ENCODE data around the gene CYP4F2.

CYP4F2 gene

GRCh38 chr19:15869873-15870272 lies 28.0 kb downstream of the CYP4F2 start:
- no peak for TF ChIP-seq NFIC (IDR thresholded peaks at IDR 0.05)
- TF ChIP-seq TEAD4 (IDR thresholded peaks at IDR 0.05) = no peak
- no peak for TF ChIP-seq TAF1 (IDR thresholded peaks at IDR 0.05; ENCODE audit: low read depth)
- TF ChIP-seq CREB1 (IDR thresholded peaks at IDR 0.05; ENCODE audit: low read depth) = no peak
- TF ChIP-seq MAX (IDR thresholded peaks at IDR 0.05) = no peak
- TF ChIP-seq ZBTB7A (IDR thresholded peaks at IDR 0.05; ENCODE audit: low read depth) = no peak
- no peak for TF ChIP-seq CEBPB (IDR thresholded peaks at IDR 0.05)
- TF ChIP-seq, protein P1, sequence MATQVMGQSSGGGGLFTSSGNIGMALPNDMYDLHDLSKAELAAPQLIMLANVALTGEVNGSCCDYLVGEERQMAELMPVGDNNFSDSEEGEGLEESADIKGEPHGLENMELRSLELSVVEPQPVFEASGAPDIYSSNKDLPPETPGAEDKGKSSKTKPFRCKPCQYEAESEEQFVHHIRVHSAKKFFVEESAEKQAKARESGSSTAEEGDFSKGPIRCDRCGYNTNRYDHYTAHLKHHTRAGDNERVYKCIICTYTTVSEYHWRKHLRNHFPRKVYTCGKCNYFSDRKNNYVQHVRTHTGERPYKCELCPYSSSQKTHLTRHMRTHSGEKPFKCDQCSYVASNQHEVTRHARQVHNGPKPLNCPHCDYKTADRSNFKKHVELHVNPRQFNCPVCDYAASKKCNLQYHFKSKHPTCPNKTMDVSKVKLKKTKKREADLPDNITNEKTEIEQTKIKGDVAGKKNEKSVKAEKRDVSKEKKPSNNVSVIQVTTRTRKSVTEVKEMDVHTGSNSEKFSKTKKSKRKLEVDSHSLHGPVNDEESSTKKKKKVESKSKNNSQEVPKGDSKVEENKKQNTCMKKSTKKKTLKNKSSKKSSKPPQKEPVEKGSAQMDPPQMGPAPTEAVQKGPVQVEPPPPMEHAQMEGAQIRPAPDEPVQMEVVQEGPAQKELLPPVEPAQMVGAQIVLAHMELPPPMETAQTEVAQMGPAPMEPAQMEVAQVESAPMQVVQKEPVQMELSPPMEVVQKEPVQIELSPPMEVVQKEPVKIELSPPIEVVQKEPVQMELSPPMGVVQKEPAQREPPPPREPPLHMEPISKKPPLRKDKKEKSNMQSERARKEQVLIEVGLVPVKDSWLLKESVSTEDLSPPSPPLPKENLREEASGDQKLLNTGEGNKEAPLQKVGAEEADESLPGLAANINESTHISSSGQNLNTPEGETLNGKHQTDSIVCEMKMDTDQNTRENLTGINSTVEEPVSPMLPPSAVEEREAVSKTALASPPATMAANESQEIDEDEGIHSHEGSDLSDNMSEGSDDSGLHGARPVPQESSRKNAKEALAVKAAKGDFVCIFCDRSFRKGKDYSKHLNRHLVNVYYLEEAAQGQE (IDR thresholded peaks at IDR 0.05; ENCODE audit: low read depth) = no peak
- no peak for TF ChIP-seq YY1 (IDR thresholded peaks at IDR 0.05; ENCODE audit: low read depth)
- TF ChIP-seq EGR1 (IDR thresholded peaks at IDR 0.05) = no peak
- TF ChIP-seq RAD21 (IDR thresholded peaks at IDR 0.05; ENCODE audit: low read depth) = no peak
- TF ChIP-seq FOXM1 (IDR thresholded peaks at IDR 0.05; ENCODE audit: borderline replicate concordance, low read depth) = no peak
- no peak for TF ChIP-seq EP300 (IDR thresholded peaks at IDR 0.05; ENCODE audit: borderline replicate concordance)
- TF ChIP-seq TCF12 (IDR thresholded peaks at IDR 0.05; ENCODE audit: low read depth) = no peak
- TF ChIP-seq, protein P2, sequence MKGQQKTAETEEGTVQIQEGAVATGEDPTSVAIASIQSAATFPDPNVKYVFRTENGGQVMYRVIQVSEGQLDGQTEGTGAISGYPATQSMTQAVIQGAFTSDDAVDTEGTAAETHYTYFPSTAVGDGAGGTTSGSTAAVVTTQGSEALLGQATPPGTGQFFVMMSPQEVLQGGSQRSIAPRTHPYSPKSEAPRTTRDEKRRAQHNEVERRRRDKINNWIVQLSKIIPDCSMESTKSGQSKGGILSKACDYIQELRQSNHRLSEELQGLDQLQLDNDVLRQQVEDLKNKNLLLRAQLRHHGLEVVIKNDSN (IDR thresholded peaks at IDR 0.05) = no peak

- no peak for TF ChIP-seq MAX (IDR thresholded peaks at IDR 0.05)
- TF ChIP-seq CREB1 (IDR thresholded peaks at IDR 0.05; ENCODE audit: low read depth) = no peak
- TF ChIP-seq RAD21 (IDR thresholded peaks at IDR 0.05; ENCODE audit: low read depth) = peak; percentile 69
Observed at GRCh38 chr19:15869109-15869555, 28.7 kb downstream of the CYP4F2 start.

DNA sequence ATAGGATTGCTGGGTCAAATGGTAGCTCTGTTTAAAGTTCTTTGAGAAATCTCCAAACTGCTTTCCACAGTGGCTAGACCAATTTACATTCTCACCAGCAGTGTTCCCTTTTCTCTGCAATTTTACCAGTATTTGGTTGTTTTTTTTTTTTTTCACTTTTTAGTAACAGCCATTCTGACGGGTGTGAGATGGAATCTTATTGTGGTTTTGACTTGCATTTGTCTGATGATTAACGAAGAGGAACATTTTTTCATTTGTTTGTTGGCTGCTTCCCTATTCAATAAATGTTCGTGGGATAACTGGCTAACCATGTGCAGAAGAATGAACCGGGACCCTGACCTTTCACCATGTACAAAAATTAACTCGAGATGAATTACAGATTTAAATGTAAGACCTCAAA lies 31.2 kb downstream of the CYP4F2 start:
- TF ChIP-seq CREB1 (IDR thresholded peaks at IDR 0.05; ENCODE audit: low read depth) (no peak), FOXM1 (IDR thresholded peaks at IDR 0.05; ENCODE audit: borderline replicate concordance, low read depth) (no peak), ZBTB7A (IDR thresholded peaks at IDR 0.05; ENCODE audit: low read depth) (no peak), TCF12 (IDR thresholded peaks at IDR 0.05; ENCODE audit: low read depth) (no peak), TAF1 (IDR thresholded peaks at IDR 0.05; ENCODE audit: low read depth) (no peak), MAX (IDR thresholded peaks at IDR 0.05) (no peak), EGR1 (IDR thresholded peaks at IDR 0.05) (no peak), EP300 (IDR thresholded peaks at IDR 0.05; ENCODE audit: borderline replicate concordance) (no peak), RAD21 (IDR thresholded peaks at IDR 0.05; ENCODE audit: low read depth) (no peak), TEAD4 (IDR thresholded peaks at IDR 0.05) (no peak)
- TF ChIP-seq, protein P2 (IDR thresholded peaks at IDR 0.05) = no peak

GRCh38 chr19:15864824-15865223 lies 33.0 kb downstream of the CYP4F2 start:
- TF ChIP-seq CREB1 (IDR thresholded peaks at IDR 0.05; ENCODE audit: low read depth) (no peak), ZBTB7A (IDR thresholded peaks at IDR 0.05; ENCODE audit: low read depth) (no peak), MAX (IDR thresholded peaks at IDR 0.05) (no peak), RAD21 (IDR thresholded peaks at IDR 0.05; ENCODE audit: low read depth) (no peak), EP300 (IDR thresholded peaks at IDR 0.05; ENCODE audit: borderline replicate concordance) (no peak), TAF1 (IDR thresholded peaks at IDR 0.05; ENCODE audit: low read depth) (no peak), CEBPB (IDR thresholded peaks at IDR 0.05) (no peak), NFIC (IDR thresholded peaks at IDR 0.05) (no peak), FOXM1 (IDR thresholded peaks at IDR 0.05; ENCODE audit: borderline replicate concordance, low read depth) (no peak)
- TF ChIP-seq, protein P1 (IDR thresholded peaks at IDR 0.05; ENCODE audit: low read depth) = no peak
- TF ChIP-seq, protein P2 (IDR thresholded peaks at IDR 0.05) = no peak

- TF ChIP-seq TEAD4 (IDR thresholded peaks at IDR 0.05) = no peak
- TF ChIP-seq CREB1 (IDR thresholded peaks at IDR 0.05; ENCODE audit: low read depth) = no peak
- no peak for TF ChIP-seq EGR1 (IDR thresholded peaks at IDR 0.05)
- TF ChIP-seq, protein P2 (IDR thresholded peaks at IDR 0.05) = no peak
- TF ChIP-seq MAX (IDR thresholded peaks at IDR 0.05) = no peak
- TF ChIP-seq, protein P1 (IDR thresholded peaks at IDR 0.05; ENCODE audit: low read depth) = no peak
- TF ChIP-seq ZBTB7A (IDR thresholded peaks at IDR 0.05; ENCODE audit: low read depth) = no peak
- no peak for TF ChIP-seq TCF12 (IDR thresholded peaks at IDR 0.05; ENCODE audit: low read depth)
- TF ChIP-seq NFIC (IDR thresholded peaks at IDR 0.05) = no peak
- no peak for TF ChIP-seq RAD21 (IDR thresholded peaks at IDR 0.05; ENCODE audit: low read depth)
- TF ChIP-seq EP300 (IDR thresholded peaks at IDR 0.05; ENCODE audit: borderline replicate concordance) = no peak
- TF ChIP-seq TAF1 (IDR thresholded peaks at IDR 0.05; ENCODE audit: low read depth) = no peak
- no peak for TF ChIP-seq YY1 (IDR thresholded peaks at IDR 0.05; ENCODE audit: low read depth)
Observed at GRCh38 chr19:15863272-15863671, 34.6 kb downstream of the CYP4F2 start.

All from Ishikawa (cell line).